BE2C (cell line): Measurements from ENCODE around the gene CLIC6.

Experiments used
- DNase-seq: peaks from one replicate; pipeline ENCODE4 v3.0.0-alpha.2; 2020
- H3K27me3 ChIP-seq: fragments of 250-450 bp; sonication (Bioruptor Pico); 2 replicates; pipeline ENCODE4 v1.5.1; 2020; ENCODE audit warnings: mild to moderate bottlenecking
- H3K36me3 ChIP-seq: fragments of 250-450 bp; sonication (Bioruptor Pico); 2 replicates; pipeline ENCODE4 v1.5.1; 2020; ENCODE audit warnings: mild to moderate bottlenecking
- H3K4me1 ChIP-seq: fragments of 250-450 bp; sonication (Bioruptor Pico); 2 replicates; pipeline ENCODE4 v1.5.1; 2020
- H3K4me3 ChIP-seq: 2 replicates; pipeline ENCODE4 v1.5.1; 2011; ENCODE audit warnings: low read depth, low read length
- H3K9me3 ChIP-seq: fragments of 250-450 bp; sonication (Bioruptor Pico); 2 replicates; pipeline ENCODE4 v1.5.1; 2020
- CTCF ChIP-seq: IDR thresholded peaks from 2 replicates; pipeline ENCODE4 v1.5.1; 2012; ENCODE audit warnings: mild to moderate bottlenecking, low read depth, low read length

CLIC6 gene

GRCh38 chr21:34730756-34731445, 62.1 kb downstream of the CLIC6 start:
- Histone ChIP-seq H3K36me3 (no peaks in the 10 kb centered on the region), H3K27me3 (no peaks in the 10 kb centered on the region), H3K4me1 (no peaks in the 10 kb centered on the region), H3K9me3 (no peaks in the 10 kb centered on the region), H3K4me3 (no peak overlapping the region)
- no peak for TF ChIP-seq CTCF
- no peak for DNase-seq

- Histone ChIP-seq H3K36me3 (no peaks in the 10 kb centered on the region), H3K4me3 (no peak overlapping the region), H3K27me3 (no peaks in the 10 kb centered on the region), H3K9me3 (no peaks in the 10 kb centered on the region), H3K4me1 (no peaks in the 10 kb centered on the region)
- no peak for TF ChIP-seq CTCF
- DNase-seq, result no peak
Measured at GRCh38 chr21:34732388-34732821, 63.6 kb downstream of the CLIC6 start.

GRCh38 chr21:34733852-34734251, 65.1 kb downstream of the CLIC6 start:
- no peak for DNase-seq
- no peak for TF ChIP-seq CTCF
- no peaks in the 10 kb centered on the region for H3K4me1 ChIP-seq
- H3K27me3 ChIP-seq, result no peaks in the 10 kb centered on the region
- H3K36me3 ChIP-seq, result no peaks in the 10 kb centered on the region
- no peak overlapping the region for H3K4me3 ChIP-seq
- H3K9me3 ChIP-seq, result no peaks in the 10 kb centered on the region

GRCh38 chr21:34734696-34735095, 65.9 kb downstream of the CLIC6 start:
- no peak for DNase-seq
- no peak for TF ChIP-seq CTCF

GRCh38 chr21:34736116-34736874, 67.5 kb downstream of the CLIC6 start:
- no peaks in the 10 kb centered on the region for H3K27me3 ChIP-seq
- no peak for DNase-seq
- H3K36me3 ChIP-seq, result no peaks in the 10 kb centered on the region
- no peaks in the 10 kb centered on the region for H3K4me1 ChIP-seq
- H3K9me3 ChIP-seq, result no peaks in the 10 kb centered on the region
- TF ChIP-seq CTCF, result no peak
- H3K4me3 ChIP-seq, result no peak overlapping the region

More at GRCh38 chr21:34734696-34735095, 65.9 kb downstream of the CLIC6 start:
- no peaks in the 10 kb centered on the region for H3K4me1 ChIP-seq
- H3K9me3 ChIP-seq, result no peaks in the 10 kb centered on the region
- no peaks in the 10 kb centered on the region for H3K27me3 ChIP-seq
- H3K4me3 ChIP-seq, result no peak overlapping the region
- H3K36me3 ChIP-seq, result no peaks in the 10 kb centered on the region

GRCh38 chr21:34737115-34737514, 68.3 kb downstream of the CLIC6 start:
- no peak overlapping the region for H3K4me3 ChIP-seq
- no peaks in the 10 kb centered on the region for H3K36me3 ChIP-seq
- TF ChIP-seq CTCF, result no peak
- DNase-seq, result no peak
- no peaks in the 10 kb centered on the region for H3K9me3 ChIP-seq
- H3K27me3 ChIP-seq, result no peaks in the 10 kb centered on the region
- H3K4me1 ChIP-seq, result no peaks in the 10 kb centered on the region
